ENCODE results near the gene OR6V1. TPM values are rescaled to one million over a fixed set of nuclear protein-coding genes. Genes with fewer than 3 reads are reported as not detected.

OR6V1 gene
- total and polyA plus RNA-seq, 7 donors: not detected

DNA sequence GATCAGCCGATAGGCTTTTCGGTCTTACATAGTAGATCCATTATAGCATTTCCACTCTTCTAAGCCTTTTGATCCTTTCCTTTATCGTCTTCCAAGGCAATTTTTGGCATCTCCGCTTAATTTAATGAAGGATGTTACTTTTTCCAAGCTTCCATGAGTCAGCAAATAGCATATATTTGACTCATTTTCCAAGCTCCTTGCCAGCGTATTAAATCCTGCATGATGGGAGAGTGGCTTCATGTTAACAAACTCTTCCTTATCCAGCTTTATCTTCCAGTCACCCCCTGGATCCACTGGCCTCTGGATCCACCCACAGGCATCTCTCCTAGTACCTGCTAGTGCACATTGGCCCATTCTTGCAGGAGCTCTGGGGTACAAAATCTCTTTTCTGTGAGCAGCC lies 38.2 kb upstream of the OR6V1 start:
- no peaks in the 10 kb centered on the region for H3K36me3 ChIP-seq (ENCODE audit: insufficient read depth in 1 of 2, low read depth in 1 of 2)
- peaks cover 2% of the 10 kb centered on the region for H3K4me1 ChIP-seq
- TF ChIP-seq, protein P1, sequence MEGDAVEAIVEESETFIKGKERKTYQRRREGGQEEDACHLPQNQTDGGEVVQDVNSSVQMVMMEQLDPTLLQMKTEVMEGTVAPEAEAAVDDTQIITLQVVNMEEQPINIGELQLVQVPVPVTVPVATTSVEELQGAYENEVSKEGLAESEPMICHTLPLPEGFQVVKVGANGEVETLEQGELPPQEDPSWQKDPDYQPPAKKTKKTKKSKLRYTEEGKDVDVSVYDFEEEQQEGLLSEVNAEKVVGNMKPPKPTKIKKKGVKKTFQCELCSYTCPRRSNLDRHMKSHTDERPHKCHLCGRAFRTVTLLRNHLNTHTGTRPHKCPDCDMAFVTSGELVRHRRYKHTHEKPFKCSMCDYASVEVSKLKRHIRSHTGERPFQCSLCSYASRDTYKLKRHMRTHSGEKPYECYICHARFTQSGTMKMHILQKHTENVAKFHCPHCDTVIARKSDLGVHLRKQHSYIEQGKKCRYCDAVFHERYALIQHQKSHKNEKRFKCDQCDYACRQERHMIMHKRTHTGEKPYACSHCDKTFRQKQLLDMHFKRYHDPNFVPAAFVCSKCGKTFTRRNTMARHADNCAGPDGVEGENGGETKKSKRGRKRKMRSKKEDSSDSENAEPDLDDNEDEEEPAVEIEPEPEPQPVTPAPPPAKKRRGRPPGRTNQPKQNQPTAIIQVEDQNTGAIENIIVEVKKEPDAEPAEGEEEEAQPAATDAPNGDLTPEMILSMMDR (IDR thresholded peaks at IDR 0.05): no peak
- peak in 1 of 4 donors; percentile 13 for ATAC-seq
- WGBS, 3 donors: 16 to 27% (median 22%) methylated on average over 5 of the region's 5 CpGs
- no peak overlapping the region for H3K4me3 ChIP-seq
- intact Hi-C loops (cut with DNase I): no loop called here
- DNase-seq: no peak
- no peak overlapping the region for H3K27ac ChIP-seq
- no peaks in the 10 kb centered on the region for H3K9me3 ChIP-seq
- no peaks in the 10 kb centered on the region for H3K27me3 ChIP-seq (ENCODE audit: insufficient read depth in 3 of 3, low read length in 2 of 3)

DNA sequence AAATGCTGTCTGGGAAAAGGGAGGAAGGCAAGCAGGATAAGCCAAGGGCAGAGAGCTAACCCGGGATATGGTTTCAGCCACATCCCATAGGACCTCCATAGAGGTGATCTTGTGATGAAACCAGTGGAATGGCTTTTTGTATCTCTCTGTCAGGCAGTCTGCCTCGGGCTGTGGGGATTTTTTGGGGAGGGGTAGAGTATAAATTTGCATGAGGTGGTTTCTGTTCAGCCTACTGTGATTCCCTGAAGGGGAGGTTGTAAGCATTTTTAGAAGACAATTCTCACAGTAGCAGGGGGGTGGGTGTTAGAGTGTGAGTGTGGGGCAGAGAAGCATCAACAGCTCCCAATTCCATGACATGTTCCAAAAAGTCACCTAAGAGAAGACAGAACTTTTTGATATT lies 37.1 kb upstream of the OR6V1 start:
- no peaks in the 10 kb centered on the region for H3K36me3 ChIP-seq (ENCODE audit: insufficient read depth in 1 of 2, low read depth in 1 of 2)
- H3K9me3 ChIP-seq: no peaks in the 10 kb centered on the region
- intact Hi-C loops (cut with DNase I): no loop called here
- H3K27me3 ChIP-seq (ENCODE audit: insufficient read depth in 3 of 3, low read length in 2 of 3): no peaks in the 10 kb centered on the region
- TF ChIP-seq, protein P1 (IDR thresholded peaks at IDR 0.05): no peak
- no peak overlapping the region for H3K4me3 ChIP-seq
- 47 to 62% (median 56%) methylated on average over 2 of the region's 2 CpGs for WGBS, 3 donors
- ATAC-seq (no peak), DNase-seq (no peak)
- peaks cover 2% of the 10 kb centered on the region for H3K4me1 ChIP-seq
- H3K27ac ChIP-seq: no peak overlapping the region

DNA sequence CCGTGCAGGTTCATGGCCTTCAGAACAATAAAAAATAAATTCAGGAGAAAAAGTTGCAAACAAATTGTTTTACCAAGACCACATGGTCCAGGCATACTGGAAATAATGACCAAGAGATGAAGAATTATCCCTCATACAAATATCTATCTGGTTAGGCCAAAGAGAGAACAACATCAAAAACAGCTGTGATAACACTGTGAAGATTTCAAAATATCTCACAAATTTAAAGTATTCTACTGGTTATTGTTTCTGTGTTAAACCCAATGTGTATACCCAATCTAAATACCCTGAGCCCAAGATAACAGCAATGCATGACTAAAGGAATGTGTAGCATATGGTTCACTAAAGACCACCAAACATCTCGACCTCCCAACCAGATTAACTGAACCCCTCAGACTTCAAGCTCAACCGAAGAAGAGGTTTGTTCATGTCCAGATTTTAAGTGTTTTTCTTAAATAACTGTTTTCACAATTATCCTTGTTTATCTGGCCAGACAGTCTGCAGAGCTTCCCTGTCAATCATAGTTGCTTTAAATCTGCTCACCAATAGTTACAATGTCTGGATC lies 36.1 kb upstream of the OR6V1 start:
- Histone ChIP-seq H3K36me3 (ENCODE audit: insufficient read depth in 1 of 2, low read depth in 1 of 2) (no peaks in the 10 kb centered on the region), H3K9me3 (no peaks in the 10 kb centered on the region), H3K4me1 (peaks cover 2% of the 10 kb centered on the region), H3K27me3 (ENCODE audit: insufficient read depth in 3 of 3, low read length in 2 of 3) (no peaks in the 10 kb centered on the region), H3K27ac (no peak overlapping the region), H3K4me3 (no peak overlapping the region)
- ATAC-seq (no peak), DNase-seq (no peak)
- WGBS, 3 donors: 44 to 59% (median 46%) methylated on average over 3 of the region's 3 CpGs
- TF ChIP-seq, protein P1 (IDR thresholded peaks at IDR 0.05): no peak
- intact Hi-C loops (cut with DNase I): no loop called here

DNA sequence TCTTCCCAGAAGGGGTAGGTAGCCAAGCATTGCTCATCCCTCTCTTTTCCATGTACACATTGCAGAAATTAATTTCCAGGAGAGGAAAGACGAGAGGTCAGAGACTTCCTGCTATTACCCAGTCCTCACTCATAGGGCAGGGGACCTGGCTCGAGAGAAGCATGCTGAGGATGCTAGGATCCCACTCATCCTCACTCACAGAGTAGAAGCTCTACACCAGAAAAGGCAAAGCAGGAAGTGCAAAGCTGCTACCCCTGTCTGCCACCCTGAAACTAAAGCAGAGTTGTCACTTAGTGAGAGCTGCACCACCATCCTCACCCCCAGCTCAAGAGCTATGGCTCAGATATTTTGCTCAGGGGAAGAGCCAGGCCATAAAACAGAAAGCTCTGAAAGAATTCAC lies 35.1 kb upstream of the OR6V1 start:
- H3K27ac ChIP-seq: no peak overlapping the region
- TF ChIP-seq, protein P1 (IDR thresholded peaks at IDR 0.05): no peak
- intact Hi-C loops (cut with DNase I): no loop called here

DNA sequence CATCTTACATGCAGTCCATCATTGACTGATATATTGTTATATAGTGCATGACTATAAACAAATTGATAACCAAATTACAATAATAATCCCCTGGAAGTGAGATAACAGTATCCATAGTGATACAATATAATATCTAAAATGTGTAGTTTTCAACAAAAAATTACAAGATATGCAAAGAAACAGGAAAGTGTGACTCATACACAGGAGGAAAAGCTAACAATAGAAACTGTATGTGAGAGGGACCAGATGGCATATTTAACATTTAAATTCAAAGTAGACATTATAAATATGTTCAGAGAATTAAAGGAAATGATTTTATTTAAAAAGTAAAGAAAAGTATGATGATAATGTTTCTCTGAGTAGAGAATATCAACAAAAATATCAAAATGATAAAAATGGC lies 33.2 kb upstream of the OR6V1 start:
- TF ChIP-seq, protein P1 (IDR thresholded peaks at IDR 0.05): no peak
- Histone ChIP-seq H3K4me1 (no peaks in the 10 kb centered on the region), H3K4me3 (no peak overlapping the region), H3K9me3 (no peaks in the 10 kb centered on the region), H3K36me3 (ENCODE audit: insufficient read depth in 1 of 2, low read depth in 1 of 2) (no peaks in the 10 kb centered on the region), H3K27ac (no peak overlapping the region), H3K27me3 (ENCODE audit: insufficient read depth in 3 of 3, low read length in 2 of 3) (no peaks in the 10 kb centered on the region)
- intact Hi-C loops (cut with DNase I): no loop called here
- no peak for DNase-seq
- ATAC-seq: no peak

More for the DNA sequence above, 35.1 kb upstream of the OR6V1 start:
- no peak for ATAC-seq
- no peaks in the 10 kb centered on the region for H3K27me3 ChIP-seq (ENCODE audit: insufficient read depth in 3 of 3, low read length in 2 of 3)
- peaks cover 2% of the 10 kb centered on the region for H3K4me1 ChIP-seq
- 46 to 57% (median 55%) methylated on average over 2 of the region's 2 CpGs for WGBS, 3 donors
- H3K4me3 ChIP-seq: no peak overlapping the region
- no peaks in the 10 kb centered on the region for H3K36me3 ChIP-seq (ENCODE audit: insufficient read depth in 1 of 2, low read depth in 1 of 2)
- H3K9me3 ChIP-seq: no peaks in the 10 kb centered on the region
- no peak for DNase-seq
